CD4-positive, alpha-beta T cell treated with Interleukin-6 for 4 hours (primary cell): Measurements from ENCODE around the gene FAR2.
"Not testable (repeated sequence)": the region's sequence is repeated elsewhere in the genome, so short reads cannot be mapped to it uniquely, and the experiment has no call there.

Experiments
- DNase-seq: peaks from one replicate; pipeline ENCODE4 v3.0.0-alpha.2; 2020; ENCODE audit warnings: mixed read lengths

The FAR2 gene

DNA sequence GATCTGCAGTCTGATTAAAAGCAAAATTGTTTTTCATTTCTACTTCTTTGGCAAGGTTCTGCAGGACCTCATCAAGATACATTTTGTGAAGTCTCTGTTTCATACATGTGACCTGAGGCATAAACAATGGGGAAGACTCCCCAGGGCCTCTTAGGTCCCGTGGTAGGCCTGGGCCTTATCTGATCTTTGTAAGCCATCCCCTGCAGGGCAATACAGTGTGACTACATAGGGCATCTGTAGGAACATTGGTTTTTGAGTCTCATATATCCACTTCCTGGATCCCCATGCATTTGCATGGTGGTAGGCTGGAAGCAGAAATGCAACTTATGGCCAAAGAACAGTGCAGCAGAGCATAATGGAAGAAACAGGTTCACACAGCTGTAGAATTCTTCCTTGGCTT lies 6.0 kb downstream of the FAR2 start:
- DNase-seq, result no peak

DNA sequence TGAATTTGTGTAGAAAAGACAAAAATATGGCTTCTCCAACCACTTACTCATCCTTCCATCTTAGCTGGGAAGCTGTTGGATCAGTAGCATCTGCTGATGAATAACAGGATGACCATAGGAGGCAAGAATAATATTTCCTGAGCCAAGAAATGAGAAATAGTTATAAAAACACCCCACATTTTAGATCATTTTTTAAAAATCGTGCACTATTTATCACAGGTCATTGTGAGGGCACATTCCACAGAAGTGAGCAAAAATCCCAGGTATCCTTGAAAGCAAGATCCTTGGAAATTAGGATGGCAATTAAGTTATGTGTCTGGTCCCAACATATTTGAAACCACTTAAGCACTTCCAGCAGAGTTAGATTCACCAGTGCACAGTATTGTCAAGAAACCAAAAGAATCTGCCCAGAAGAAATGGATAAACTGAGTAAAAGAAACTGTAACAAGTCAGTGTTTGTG lies 8.4 kb downstream of the FAR2 start:
- DNase-seq, result no peak

GRCh38 chr12:29158115-29158763 lies 9.2 kb downstream of the FAR2 start:
- no peak for DNase-seq

DNA sequence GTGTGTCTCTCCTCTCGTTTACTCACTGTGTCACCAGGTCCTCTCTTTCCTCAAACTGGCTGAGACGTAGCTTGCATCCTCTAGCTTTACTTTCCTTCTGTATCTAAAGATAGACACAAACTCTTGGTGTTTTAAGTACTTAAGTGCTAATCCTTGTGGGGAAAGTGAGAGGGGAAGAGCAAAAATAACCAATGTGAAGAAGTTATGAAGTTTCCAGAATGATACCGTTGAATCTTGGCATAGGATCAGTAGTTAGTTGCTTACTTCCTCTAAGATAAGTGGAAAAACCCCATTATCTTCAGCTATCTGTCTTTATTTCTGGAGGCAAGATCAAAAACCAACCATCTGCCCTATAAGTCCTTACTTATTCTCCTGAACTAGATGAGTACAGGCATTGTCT lies 10.6 kb downstream of the FAR2 start:
- DNase-seq, result no peak

- DNase-seq, result peak; percentile 10
Measured at GRCh38 chr12:29160230-29160629, 11.2 kb downstream of the FAR2 start.

DNA sequence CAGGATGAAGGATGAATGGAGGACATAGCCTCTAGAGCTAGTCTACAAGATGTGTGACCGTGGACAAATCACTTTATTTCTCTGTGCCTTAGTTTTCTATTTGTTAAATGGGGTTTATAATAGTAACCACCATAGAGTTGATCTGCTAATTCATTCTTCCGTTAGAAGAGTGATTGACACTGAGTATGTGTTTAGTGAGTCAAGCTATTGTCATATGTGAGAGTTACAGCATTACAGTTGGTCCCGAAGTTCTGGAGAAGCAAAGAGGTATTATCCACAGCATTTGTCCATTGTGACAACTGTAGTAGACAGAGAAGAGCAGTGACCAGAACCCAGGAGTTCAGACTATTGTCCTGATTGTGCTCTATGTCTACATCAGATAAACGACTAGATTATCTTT lies 14.1 kb downstream of the FAR2 start:
- DNase-seq, result no peak

DNA sequence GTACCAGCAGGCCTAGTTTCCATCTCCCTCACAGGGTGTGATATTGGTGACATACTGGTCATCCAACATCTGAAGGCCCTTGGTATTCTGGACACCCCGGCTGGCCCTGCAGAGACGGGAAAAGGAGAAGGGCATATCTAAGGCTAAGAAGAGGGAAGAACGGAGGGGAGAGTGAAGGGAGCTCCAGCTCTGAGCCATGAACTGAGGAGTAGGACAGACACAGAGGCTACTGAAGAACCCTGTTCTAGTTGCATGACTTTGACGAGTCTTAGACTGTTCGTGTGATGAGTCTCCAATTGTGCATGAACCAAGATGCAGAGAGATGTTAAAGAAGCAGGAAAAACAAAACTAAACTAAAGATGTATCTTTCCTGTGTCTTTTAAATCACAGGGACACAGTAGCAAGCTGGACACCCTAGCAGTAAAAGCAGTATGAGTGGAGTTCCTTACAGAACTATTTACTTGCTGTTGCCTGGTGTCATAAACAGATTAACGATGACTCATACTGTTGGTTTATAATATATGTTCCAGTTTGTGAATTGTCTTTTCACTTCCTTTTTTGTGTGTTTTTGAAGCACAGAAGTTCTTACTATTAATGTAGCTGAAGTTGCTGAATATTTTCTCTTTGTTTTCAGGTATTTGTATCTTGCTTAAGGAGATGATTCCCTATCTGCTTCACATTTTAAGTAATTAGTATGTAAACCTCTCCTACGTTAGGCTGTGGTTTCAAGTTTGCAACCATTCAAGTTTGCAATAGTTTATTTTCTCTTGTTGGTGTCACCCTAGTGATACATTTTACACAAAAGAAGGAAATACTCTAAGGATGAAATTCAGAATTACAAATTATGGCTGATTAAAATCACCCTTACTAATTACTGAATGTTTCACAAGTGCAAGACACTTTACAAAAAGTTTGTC lies 15.7 kb downstream of the FAR2 start:
- DNase-seq, result no peak

DNA sequence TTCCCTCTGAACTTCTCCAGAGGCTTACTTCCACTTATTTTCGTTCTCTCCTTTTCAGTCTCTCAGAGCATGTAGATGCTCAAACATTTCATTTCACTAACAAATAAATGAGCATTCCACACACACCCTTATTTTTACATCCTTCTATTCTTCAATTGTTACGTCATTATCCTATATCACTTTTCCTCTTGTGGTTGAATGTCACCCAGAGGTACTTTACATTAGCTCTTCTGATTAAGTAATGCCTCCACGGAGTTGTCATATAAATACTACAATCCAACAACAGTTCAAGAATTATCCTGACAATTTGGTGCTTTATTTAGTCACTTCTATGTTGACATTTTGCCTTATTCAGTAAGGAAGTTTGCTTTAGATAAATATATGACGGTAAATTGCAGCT lies 18.4 kb downstream of the FAR2 start:
- DNase-seq, result no peak

DNA sequence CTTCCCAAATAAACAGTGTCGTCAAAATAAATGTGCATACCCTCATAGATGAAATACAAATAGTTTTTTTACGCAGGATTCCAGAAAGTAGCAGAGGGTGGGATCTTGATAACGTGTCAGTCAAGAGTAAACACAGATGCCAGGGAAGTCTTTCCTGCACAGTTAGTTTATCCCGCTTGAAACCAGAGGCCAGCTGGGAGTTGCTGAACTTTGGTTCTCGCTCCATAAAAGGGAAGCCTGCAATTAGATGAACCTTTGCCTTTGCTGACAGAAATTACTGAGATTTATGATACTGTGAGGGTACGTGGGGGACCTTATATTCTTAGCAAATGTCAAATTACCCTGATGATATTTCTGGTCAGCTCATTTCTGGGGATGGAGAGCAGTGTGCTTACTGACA lies 18.9 kb downstream of the FAR2 start:
- no peak for DNase-seq

DNA sequence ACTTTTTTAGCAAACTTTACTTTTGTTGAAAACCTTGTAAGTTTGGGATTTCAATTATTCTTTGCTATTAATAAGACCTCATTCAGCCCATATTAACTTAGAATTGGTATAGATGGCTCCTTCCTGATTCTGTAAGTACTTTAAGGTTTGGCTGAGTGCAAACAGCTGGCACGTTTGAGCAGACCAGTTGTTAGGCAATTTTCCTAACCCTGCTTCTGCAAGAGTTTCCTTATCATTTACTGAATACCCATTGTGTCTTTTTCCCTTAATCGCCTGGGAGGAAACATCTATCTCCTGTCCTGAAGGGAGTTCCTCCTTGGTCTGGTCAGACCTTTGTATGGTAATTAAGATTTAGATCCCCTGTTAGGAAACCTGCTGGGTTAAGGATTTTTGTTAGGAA lies 20.9 kb downstream of the FAR2 start:
- DNase-seq, result not testable (repeated sequence)

- not testable (repeated sequence) for DNase-seq
Measured at GRCh38 chr12:29170478-29171084, 21.5 kb downstream of the FAR2 start.

DNA sequence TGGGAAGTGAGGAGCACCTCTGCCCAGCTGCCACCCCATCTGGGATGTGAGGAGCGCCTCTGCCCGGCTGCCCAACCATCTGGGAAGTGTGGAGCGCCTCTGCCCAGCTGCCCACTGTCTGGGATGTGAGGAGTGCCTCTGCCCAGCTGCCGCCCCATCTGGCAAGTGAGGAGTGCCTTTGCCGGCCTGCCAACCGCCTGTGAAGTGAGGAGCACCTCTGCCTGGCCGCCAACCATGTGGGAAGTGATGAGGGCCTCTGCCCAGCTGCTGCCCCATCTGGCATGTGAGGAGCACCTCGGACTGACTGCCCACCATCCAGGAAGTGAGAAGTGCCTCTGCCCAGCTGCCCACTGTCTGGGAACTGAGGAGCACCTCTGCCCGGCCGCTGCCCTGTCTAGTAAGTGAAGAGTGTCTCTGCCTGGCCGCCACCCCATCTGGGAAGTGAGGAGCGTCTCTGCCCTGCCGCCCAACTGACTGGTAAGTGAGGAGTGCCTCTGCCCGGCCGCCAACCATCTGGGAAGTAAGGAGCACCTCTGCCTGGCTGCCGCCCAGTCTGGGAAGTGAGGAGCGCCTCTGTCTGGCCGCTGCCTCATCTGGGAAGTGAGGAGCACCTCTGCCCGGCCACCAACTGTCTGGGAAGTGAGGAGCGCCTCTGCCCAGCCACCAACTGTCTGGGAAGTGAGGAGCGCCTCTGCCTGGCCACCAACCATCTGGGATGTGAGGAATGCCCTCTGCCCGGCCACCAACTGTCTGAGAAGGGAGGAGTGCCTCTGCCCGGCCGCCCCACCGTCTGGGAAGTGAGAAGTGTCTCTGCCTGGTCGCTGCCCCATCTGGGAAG lies 22.6 kb downstream of the FAR2 start:
- DNase-seq, result no peak

DNA sequence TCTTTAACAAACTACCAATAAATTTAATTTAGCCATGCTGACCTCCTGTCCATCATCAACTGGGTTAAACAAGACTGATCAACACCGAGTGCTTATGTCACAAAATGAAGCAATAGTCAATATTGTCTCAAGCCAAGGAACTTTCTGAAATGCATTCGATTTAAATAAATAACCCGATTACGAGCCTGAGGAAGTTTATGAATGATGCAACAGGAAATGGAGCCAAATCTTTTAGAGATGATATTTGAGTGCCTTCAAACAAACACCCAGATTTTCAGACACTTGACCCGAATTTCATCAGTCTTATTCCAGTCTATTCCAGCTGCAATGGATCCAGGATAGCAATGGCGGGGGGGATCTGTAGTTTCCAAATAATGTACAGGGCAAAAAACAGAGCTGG lies 27.9 kb downstream of the FAR2 start:
- DNase-seq, result no peak

DNA sequence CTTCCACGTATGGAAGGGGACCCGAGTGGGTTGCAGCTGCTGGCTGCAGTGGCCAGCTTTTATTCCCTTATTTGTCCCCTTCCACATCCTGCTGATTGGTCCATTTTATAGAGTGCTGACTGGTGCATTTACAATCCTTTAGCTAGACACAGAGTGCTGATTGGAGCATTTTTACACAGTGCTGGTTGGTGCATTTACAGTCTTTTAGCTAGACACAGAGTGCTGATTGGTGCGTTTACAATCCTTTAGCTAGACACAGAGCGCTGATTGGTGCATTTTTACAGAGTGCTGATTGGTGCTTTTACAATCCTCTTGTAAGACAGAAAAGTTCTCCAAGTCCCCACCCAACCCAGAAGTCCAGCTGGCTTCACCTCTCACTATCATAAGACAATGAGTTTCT lies 33.2 kb downstream of the FAR2 start:
- DNase-seq, result not testable (repeated sequence)

DNA sequence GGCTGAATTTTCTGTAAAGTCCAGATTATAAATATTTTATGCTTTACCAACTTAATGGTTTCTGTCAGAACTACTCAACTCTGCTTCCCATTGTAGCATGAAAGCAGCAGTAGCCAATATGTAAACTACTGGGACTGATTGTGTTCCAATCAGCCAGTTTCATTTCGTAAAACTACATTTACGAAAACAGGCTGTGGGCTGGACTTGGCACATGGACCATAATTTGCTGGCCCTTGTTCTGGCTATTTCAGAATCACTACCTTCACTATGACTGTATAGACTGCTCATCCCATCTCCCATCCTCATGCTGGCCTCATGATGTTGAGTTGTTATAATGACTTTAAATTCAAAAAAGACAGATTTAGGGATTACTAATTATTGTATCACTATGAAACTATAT lies 38.7 kb downstream of the FAR2 start:
- DNase-seq, result no peak

DNA sequence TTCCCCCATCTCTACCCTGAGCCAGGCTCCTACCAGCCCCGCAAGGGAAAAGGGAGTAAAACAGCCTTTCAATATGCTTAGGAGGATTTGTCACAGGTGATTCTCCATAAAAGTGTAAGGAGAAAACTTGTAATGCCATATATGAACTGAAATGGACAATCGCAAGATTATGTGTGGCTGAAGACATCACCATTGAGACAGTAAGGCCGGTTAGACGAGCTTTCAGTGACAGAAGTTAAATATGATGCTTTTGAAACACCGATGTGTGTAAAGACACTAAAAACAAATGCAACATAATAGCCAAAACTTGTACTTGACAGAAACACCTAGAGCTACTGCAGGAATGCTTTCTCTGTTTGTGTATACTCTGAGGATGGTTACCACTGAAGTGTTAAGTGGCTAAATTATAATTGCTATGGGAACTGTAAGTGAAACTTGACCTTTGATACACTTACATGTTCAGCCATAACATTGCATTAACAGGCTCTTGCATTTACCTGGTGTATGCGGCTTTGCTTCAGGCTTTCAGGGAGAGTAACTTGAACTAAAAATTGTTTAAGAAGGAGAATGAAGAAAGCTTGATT lies 42.3 kb downstream of the FAR2 start:
- DNase-seq, result no peak

DNA sequence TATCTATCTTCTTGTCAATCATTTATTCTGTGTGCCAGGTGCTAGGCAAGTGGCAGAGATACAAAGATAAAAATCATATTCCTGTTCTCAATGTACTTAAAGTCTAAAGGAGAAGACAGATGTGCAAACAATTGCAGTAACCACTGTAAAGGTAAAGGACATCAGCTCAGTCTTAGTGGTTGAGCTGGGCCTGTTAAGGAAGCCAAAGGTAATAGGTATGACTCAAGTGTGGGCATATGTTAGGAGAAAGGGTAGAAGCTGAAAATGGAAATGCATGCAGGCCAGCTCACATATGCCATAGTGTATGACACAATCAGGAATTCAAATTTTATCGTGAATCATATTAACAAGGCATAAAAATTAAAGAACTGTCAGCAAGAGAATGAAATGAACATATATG lies 49.8 kb downstream of the FAR2 start:
- DNase-seq, result no peak

DNA sequence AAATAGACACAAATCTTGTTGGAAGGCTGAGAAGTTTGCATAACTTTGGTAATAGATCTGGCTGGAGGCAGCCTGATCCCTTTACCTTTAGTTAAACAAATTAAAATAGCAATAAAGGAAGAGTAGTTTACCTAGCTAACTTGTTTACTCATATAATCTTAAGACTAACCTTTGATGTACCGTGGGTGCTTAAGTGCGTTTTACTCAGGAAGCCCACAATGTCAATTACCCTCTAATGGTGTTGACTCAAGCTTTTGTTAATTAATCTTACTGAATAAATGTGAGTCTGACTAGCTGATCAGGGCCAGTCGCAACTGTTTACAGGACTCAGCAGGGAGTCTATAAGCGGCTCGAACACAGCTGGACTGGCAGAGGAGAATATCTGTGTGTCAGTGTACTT lies 51.5 kb downstream of the FAR2 start:
- no peak for DNase-seq

DNA sequence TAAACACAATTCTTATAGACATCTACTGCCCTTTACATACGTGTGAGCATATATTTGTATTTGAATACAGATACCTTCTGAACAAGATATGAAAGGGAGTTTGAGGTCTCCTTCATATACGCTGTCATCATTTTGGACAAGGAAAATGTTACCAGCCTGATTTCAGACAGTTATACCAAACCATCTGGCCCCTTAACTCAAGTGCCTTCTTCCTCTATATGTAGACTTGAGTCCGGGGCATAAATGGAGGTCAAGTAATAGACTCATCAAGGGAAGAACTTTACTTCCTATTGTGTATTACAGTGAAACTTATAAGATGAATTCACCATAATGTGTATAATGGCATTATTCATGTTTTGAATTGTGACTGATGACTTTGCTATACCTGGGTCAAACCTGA lies 52.2 kb downstream of the FAR2 start:
- DNase-seq, result no peak

DNA sequence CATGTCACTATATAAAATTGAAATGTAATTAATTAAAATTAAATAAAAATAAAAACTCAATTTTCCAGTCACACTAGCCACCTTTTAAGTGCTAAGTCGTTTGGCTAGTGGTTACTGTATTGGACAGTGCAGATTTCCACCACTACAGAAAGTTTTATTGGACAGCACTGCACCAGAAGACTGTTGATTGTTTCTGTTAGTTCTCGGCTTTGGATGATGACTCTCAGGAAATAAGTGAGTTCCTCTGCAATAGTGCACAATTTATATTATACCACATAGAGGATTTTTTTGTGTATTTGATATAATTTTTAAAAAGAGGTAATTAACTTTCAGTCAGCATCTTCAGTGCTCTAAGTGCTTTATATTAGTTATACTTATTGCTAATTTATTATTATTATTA lies 52.7 kb downstream of the FAR2 start:
- no peak for DNase-seq

DNA sequence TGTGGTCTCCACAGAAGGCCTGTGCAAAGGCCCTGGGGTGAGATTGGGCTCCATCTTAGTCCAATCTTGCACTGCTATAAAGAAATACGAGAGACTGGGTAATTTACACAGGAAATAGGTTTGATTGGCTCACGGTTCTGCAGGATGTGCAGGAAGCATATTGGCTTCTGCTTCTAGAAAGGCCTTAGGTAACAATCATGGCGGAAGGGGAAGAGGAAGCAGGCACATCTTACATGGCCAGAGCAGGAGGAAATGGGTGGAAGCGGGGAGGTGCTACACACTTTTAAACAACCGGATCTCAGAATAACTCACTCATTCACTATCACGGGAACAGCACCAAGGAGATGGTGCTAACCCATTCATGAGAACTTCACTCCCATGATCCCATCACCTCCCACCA lies 55.4 kb downstream of the FAR2 start:
- DNase-seq, result no peak

DNA sequence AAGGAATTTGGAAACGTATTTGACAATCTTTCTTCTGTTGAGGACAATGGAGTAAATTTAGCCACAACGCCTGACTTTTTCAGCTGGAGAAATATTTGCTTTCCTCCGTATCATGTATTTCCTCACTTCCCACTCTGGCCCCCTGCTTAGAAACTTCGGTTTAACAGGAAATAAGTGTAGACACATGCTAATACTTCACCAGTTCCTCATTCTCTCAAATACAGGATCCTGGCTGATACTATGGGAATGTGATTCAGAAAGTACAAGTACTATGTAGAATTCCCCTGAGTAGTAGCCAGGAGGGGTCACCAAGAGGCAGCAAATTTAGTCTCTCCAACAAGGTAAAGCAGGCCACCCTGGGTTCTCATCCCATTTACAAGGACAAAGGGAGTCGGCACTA lies 58.0 kb downstream of the FAR2 start:
- no peak for DNase-seq

- DNase-seq, result no peak
Measured at GRCh38 chr12:29208060-29208459, 59.0 kb downstream of the FAR2 start.
